Omental fat pad (tissue), 4 donors: ENCODE results near the gene CA11. TPM values are rescaled to one million over a fixed set of nuclear protein-coding genes. Genes with fewer than 3 reads are reported as not detected.
"Not testable (repeated sequence)": the region's sequence is repeated elsewhere in the genome, so short reads cannot be mapped to it uniquely, and the experiment has no call there.

Experiments
- ATAC-seq: fragments of 150-250 bp; one replicate; pipeline ENCODE4 v1.9.1; 2016; ENCODE audit warnings: mild to moderate bottlenecking, moderate library complexity; ENCODE audit not compliant: low FRiP score
- DNase-seq: peaks from one replicate; pipeline ENCODE4 v3.0.0-alpha.2; 2019; ENCODE audit warnings: low spot score
- CTCF ChIP-seq, 3 donors: fragments of 450-650 bp; IDR thresholded peaks; one replicate each; pipeline ENCODE4 v1.5.1; 2016 to 2017; ENCODE audit warnings: antibody characterized with exemption in 3 of 3, mild to moderate bottlenecking in 3 of 3, moderate library complexity in 2 of 3
- total RNA-seq, 4 donors: library from RNA; depleted of rRNA; stranded (reverse); fragments of >200 nt; gene quantifications; one replicate each; pipeline ENCODE4 v1.1.0, GENCODE V29; 2016

Gene CA11
- total RNA-seq: 10 to 100 TPM in 1 of 4 donors, 1 to 10 TPM in 3; 1.9 to 12.7 (median 5.7) TPM

DNA sequence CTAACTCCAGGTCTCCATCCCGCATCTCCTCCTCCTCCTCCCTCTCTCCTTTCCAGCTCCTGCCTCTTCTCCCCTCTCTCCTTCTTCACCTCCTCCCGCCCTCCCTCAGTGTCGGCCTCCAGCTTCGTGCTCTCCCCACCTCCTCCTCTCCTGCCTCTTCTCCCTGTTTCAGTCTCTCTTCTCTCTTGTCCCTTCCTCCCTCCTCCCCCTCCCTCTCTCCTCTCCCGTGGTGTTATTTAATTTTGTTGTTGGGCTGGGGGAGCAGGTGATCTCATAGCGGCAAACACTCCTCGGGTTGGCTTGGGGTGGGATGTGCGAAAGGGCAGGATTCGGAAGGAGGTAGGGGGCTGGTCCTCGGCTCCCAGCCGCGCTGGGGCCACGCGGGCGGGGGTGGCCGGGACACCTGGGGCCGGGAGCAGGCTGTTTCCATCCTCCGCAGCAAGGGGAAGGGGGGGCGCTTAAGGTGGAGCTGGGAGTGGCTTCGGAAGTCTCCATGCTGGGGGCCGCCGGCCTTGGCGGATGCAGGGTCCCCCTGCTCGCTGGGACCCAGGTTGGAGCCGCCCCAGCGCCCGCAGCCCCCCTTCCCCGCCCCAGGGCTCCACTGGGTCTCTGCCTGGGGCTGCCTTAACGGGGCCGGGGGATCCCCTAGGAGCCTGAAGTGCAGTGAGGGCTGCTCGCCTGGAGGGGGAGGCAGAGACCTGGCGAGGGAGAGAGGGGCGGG lies at the start of gene CA11:
Gene CA11, minus strand, starts transcription at position 187 of the 721 bp plus-strand sequence. CDS start 555 bp downstream, outside the sequence.
- peak in 2 of 3 donors; percentile 23 to 36 for TF ChIP-seq CTCF (IDR thresholded peaks at IDR 0.05)
- ATAC-seq (peak; percentile 91), DNase-seq (peak; percentile 83)

GRCh38 chr19:48693629-48694028 lies 47.6 kb upstream of the CA11 start:
- not testable (repeated sequence) for DNase-seq, ATAC-seq

DNA sequence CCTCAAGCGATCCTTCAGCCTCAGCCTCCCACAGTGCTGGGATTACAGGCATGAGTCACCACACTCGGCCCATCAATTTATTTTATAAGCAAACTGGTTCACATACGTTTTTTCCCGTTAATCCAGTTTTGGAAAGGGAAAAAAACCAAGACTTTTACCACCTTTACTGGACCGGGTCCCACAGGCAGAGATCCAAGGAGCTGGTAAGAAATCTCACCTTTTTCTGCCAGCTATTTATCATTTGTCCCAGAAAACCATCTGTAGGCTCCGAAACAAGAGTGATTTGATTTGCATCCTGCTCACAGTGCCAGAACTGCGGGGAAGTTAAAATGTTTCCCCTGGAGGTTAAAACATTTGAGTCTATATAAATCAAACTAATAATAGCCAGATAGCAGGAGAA lies 43.5 kb upstream of the CA11 start:
- no peak for TF ChIP-seq CTCF (IDR thresholded peaks at IDR 0.05)
- ATAC-seq: peak; percentile 16
- DNase-seq: no peak

DNA sequence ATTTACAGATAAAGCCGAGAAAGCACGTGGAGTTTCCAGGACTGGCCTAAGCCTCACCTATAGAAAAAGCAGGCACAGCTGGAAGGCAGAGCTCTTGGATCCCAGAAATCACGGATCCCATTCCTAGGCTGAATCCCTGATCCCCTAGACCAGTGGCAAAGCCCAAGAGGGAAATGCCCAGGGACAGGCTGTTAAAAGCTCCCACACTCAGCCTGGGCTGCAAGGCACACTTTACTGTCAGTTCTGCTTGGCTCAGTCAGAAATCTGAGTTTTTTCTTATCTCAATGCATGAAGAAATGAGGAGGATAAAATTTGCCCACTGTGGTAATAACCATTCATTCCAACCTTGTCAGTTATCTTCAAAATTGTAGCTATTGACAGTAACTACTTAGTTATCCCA lies 41.8 kb upstream of the CA11 start:
- no peak for TF ChIP-seq CTCF (IDR thresholded peaks at IDR 0.05)
- DNase-seq: no peak
- no peak for ATAC-seq

DNA sequence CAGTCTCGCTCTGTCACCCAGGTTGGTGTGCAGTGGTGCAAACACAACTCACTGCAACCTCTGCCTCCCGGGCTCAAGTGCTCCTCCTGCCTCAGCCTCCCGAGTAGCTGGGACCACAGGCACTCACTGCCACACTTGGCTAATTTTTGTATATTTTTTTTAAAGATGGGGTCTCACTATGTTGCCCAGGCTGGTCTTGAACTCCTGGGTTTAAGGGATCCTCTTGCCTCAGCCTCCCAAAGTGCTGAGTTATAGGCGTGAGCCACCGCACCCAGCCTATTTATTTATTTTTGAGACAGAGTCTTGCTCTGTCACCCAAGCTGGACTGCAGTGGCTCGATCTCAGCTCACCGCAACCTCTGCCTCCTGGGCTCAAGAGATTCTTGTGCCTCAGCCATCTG lies 40.6 kb upstream of the CA11 start:
- not testable (repeated sequence) for ATAC-seq, DNase-seq

DNA sequence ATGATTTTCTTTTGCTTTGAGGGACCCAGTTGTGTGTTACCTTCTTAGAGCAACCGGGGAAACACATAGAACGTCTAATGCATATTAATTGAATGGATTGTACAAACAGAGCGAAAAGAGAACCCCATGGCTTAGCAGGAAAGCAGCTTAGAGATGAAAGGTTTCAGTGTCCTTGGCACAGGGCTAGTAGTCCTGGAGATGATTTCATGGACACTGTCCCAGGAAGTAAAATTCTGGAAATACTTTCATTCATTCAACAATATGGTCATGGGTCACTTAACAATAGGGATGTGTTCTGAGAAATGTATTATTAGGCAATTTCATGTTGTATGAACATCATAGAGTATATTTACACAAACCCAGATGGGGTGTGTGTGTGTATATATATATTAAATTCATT lies 40.1 kb upstream of the CA11 start:
- TF ChIP-seq CTCF (IDR thresholded peaks at IDR 0.05): no peak
- DNase-seq: no peak
- ATAC-seq: no peak

DNA sequence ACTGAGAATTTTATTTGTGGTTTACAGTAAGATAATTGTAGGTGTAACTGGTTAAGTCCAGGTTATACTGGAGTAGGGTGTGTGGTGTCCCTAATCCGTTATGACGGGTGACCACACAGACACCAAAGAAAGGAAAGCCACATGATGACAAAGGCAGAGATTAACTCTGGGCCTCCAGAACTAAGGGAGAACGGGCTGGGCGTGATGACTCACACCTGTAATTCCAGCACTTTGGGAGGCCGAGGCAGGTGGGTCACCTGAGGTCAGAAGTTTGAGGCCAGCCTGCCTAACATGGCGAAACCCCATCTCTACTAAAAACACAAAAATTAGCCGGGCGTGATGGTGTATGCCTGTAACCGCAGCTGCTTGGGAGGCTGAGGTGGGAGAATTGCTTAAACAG lies 39.6 kb upstream of the CA11 start:
- TF ChIP-seq CTCF (IDR thresholded peaks at IDR 0.05): no peak
- ATAC-seq (no peak), DNase-seq (no peak)

GRCh38 chr19:48683349-48683748 lies 37.4 kb upstream of the CA11 start:
- ATAC-seq (no peak), DNase-seq (no peak)
- no peak for TF ChIP-seq CTCF (IDR thresholded peaks at IDR 0.05)
